Endodermal cell (in vitro differentiated cells): ENCODE measurements around the gene PCSK2. TPM values are rescaled to one million over a fixed set of nuclear protein-coding genes. Genes with fewer than 3 reads are reported as not detected.

Experiments used
- DNase-seq: peaks from one replicate; pipeline ENCODE4 v3.0.0-alpha.2; 2017
- H3K27ac ChIP-seq: 2 replicates; pipeline ENCODE4 v1.5.1; 2013; ENCODE audit warnings: mild to moderate bottlenecking, low read depth, low read length, moderate library complexity
- H3K27me3 ChIP-seq: 2 replicates; pipeline ENCODE4 v1.6.1; 2013; ENCODE audit warnings: mild to moderate bottlenecking, low read length, moderate library complexity; ENCODE audit not compliant: insufficient read depth, control insufficient read depth, poor library complexity, severe bottlenecking
- H3K36me3 ChIP-seq: 2 replicates; pipeline ENCODE4 v1.7.0; 2013; ENCODE audit warnings: mild to moderate bottlenecking, low read length, moderate library complexity; ENCODE audit not compliant: control insufficient read depth, insufficient read depth
- H3K4me1 ChIP-seq: one replicate; pipeline ENCODE4 v1.7.0; 2013; ENCODE audit warnings: low read length; ENCODE audit not compliant: control insufficient read depth, insufficient read depth
- H3K4me3 ChIP-seq: 2 replicates; pipeline ENCODE4 v1.5.1; 2013; ENCODE audit warnings: mild to moderate bottlenecking, low read length, moderate library complexity
- H3K9ac ChIP-seq: 2 replicates; pipeline ENCODE4 v1.6.1; 2013; ENCODE audit warnings: mild to moderate bottlenecking, low read length, moderate library complexity; ENCODE audit not compliant: poor library complexity, severe bottlenecking; ENCODE audit errors: extremely low read depth
- H3K9me3 ChIP-seq: 2 replicates; pipeline ENCODE4 v1.6.1; 2013; ENCODE audit warnings: mild to moderate bottlenecking, low read length, moderate library complexity; ENCODE audit not compliant: control insufficient read depth
- H3K27ac Mint-ChIP-seq: 2 replicates; pipeline ENCODE4 v1.8.0; 2020; ENCODE audit warnings: mixed read lengths
- H3K27me3 Mint-ChIP-seq: 2 replicates; pipeline ENCODE4 v1.8.0; 2021; ENCODE audit warnings: mild to moderate bottlenecking, mixed read lengths; ENCODE audit not compliant: insufficient read depth
- H3K36me3 Mint-ChIP-seq: 2 replicates; pipeline ENCODE4 v1.8.0; 2020; ENCODE audit warnings: low read depth, mixed read lengths
- H3K4me1 Mint-ChIP-seq: 2 replicates; pipeline ENCODE4 v1.8.0; 2020; ENCODE audit warnings: mixed read lengths
- H3K4me3 Mint-ChIP-seq: 2 replicates; pipeline ENCODE4 v1.8.0; 2020; ENCODE audit warnings: mild to moderate bottlenecking, moderate library complexity, mixed read lengths
- H3K9me3 Mint-ChIP-seq: 2 replicates; pipeline ENCODE4 v1.8.0; 2020; ENCODE audit warnings: mild to moderate bottlenecking, mixed read lengths
- WGBS, 2 experiments: methylation state at CpG; one replicate each; pipeline versions ENCODE4 v1.1.5 to v1.1.7; 2013; ENCODE audit warnings: missing lambda C conversion rate in 2 of 2, mixed read lengths in 1 of 2; ENCODE audit not compliant: insufficient coverage in 1 of 2, insufficient read length in 1 of 2; 5-methylcytosine and 5-hydroxymethylcytosine counted together
- total RNA-seq, 2 donors: library from RNA; stranded (reverse); fragmentation: NEBNext Ultra II Directional in 1 of 2; extraction: Animal tissue kit (Norgen Biotek cat#: 25700) in 1 of 2; gene quantifications; 2 replicates in 1 of 2; 3 replicates in 1 of 2; pipeline ENCODE4 v1.2.1, GENCODE V29; 2021
- TF ChIP-seq, protein P1 (sequence below): fragments of 200-600 bp; sonication (generic); conservative IDR thresholded peaks from 2 replicates; pipeline ENCODE4 v1.5.0; 2021; ENCODE audit warnings: antibody characterized with exemption, mild to moderate bottlenecking

PCSK2 gene
- total RNA-seq, 2 donors from 2014 or later = 3.0 to 4.8 TPM

- H3K27me3 Mint-ChIP-seq = no peaks in the 10 kb centered on the region
- H3K27me3 ChIP-seq = no peaks in the 10 kb centered on the region
These were observed 280.2 kb downstream of the PCSK2 start for GRCh38 chr20:17507032-17507431.

GRCh38 chr20:17507531-17507930 lies 280.7 kb downstream of the PCSK2 start:
- no peak overlapping the region for H3K9ac ChIP-seq
- TF ChIP-seq, protein P1, sequence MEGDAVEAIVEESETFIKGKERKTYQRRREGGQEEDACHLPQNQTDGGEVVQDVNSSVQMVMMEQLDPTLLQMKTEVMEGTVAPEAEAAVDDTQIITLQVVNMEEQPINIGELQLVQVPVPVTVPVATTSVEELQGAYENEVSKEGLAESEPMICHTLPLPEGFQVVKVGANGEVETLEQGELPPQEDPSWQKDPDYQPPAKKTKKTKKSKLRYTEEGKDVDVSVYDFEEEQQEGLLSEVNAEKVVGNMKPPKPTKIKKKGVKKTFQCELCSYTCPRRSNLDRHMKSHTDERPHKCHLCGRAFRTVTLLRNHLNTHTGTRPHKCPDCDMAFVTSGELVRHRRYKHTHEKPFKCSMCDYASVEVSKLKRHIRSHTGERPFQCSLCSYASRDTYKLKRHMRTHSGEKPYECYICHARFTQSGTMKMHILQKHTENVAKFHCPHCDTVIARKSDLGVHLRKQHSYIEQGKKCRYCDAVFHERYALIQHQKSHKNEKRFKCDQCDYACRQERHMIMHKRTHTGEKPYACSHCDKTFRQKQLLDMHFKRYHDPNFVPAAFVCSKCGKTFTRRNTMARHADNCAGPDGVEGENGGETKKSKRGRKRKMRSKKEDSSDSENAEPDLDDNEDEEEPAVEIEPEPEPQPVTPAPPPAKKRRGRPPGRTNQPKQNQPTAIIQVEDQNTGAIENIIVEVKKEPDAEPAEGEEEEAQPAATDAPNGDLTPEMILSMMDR = no peak
- no peaks in the 10 kb centered on the region for H3K4me1 ChIP-seq
- no peak overlapping the region for H3K27ac ChIP-seq
- peaks cover 5% of the 10 kb centered on the region for H3K36me3 Mint-ChIP-seq
- H3K4me3 ChIP-seq = no peak overlapping the region
- H3K4me1 Mint-ChIP-seq = peaks cover 19% of the 10 kb centered on the region
- no peak overlapping the region for H3K27ac Mint-ChIP-seq
- H3K9me3 ChIP-seq = no peaks in the 10 kb centered on the region
- peak; percentile 30 for DNase-seq
- no peaks in the 10 kb centered on the region for H3K36me3 ChIP-seq
- no peak overlapping the region for H3K4me3 Mint-ChIP-seq
- 93 to 100% methylated on average over 2 to 5 of the region's 5 CpGs for WGBS, 2 experiments
- H3K9me3 Mint-ChIP-seq = no peaks in the 10 kb centered on the region
- H3K27me3 Mint-ChIP-seq = no peaks in the 10 kb centered on the region
- no peaks in the 10 kb centered on the region for H3K27me3 ChIP-seq

More at GRCh38 chr20:17507032-17507431, 280.2 kb downstream of the PCSK2 start:
- Histone ChIP-seq H3K27ac (no peak overlapping the region), H3K4me1 (no peaks in the 10 kb centered on the region), H3K4me3 (no peak overlapping the region), H3K9ac (no peak overlapping the region), H3K9me3 (no peaks in the 10 kb centered on the region), H3K36me3 (no peaks in the 10 kb centered on the region)
- DNase-seq = no peak
- Mint-ChIP-seq H3K4me3 (no peak overlapping the region), H3K27ac (no peak overlapping the region), H3K4me1 (peaks cover 24% of the 10 kb centered on the region), H3K9me3 (no peaks in the 10 kb centered on the region), H3K36me3 (peaks cover 5% of the 10 kb centered on the region)
- TF ChIP-seq, protein P1 = no peak
- WGBS, 2 experiments = 83% methylated on average over 1 of the region's 2 CpGs; no CpG with 5 or more reads in 1 of the 2 experiments

GRCh38 chr20:17508756-17509155 lies 281.9 kb downstream of the PCSK2 start:
- Mint-ChIP-seq H3K9me3 (no peaks in the 10 kb centered on the region), H3K36me3 (peaks cover 5% of the 10 kb centered on the region), H3K4me1 (peaks cover 14% of the 10 kb centered on the region), H3K27ac (no peak overlapping the region), H3K4me3 (no peak overlapping the region), H3K27me3 (no peaks in the 10 kb centered on the region)
- Histone ChIP-seq H3K36me3 (no peaks in the 10 kb centered on the region), H3K9me3 (no peaks in the 10 kb centered on the region), H3K4me3 (no peak overlapping the region), H3K9ac (no peak overlapping the region), H3K27me3 (no peaks in the 10 kb centered on the region), H3K4me1 (no peaks in the 10 kb centered on the region), H3K27ac (no peak overlapping the region)
- no peak for DNase-seq
- TF ChIP-seq, protein P1 = no peak
- WGBS, 2 experiments = 93 to 95% methylated on average over 14 to 18 of the region's 18 CpGs
